ENCODE measurements around the gene ZCCHC24.

The ZCCHC24 gene

DNA sequence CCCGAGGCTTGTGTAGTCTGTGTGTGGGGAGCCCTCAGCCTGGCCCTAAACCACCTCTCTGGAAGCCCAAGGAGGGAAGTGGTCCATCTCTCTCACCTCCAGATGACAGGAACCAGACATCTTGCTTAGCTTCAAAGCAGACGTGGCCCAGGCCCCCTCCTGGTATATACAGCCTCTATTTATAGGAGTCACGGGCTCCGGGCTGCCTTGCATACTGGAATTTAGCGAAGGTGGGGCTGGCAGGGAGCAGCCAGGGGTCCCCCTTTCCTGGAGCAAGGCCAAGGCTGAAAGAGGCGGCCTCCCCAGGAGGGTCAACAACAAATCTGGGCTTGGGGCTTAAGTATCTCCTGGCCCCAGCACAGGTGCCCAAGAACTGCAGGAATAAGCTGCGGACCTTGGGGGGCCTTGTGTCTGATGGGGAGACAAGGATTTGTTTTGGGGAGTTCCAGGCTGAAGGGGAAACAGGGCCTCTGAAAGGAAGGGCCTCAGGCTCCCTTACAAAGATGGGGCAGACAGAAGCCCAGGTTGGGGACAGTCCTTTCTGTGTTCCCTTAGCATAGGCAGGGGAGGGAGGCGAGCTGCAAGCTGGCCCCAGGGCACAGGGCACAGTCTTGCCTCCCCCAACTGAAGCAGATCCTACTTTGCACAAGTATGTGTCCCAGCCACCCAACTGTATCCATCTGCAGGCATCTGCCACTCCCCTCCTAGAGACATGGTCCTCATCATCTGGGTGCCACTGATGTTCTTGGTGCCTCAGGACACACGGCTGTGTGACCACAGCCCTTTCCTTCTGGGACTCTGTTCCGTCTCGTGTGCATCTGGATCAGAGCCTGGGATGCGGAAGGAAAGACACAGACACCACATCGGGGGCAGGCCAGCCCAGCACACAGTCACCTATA lies 11.9 kb downstream of the ZCCHC24 start:
- Histone ChIP-seq H3K4me3 (ENCODE audit: low read length) (no peak overlapping the region), H3K9ac (ENCODE audit: low read length) (no peak overlapping the region), H3K27me3 (ENCODE audit: control insufficient read depth, insufficient read depth, low read length) (no peaks in the 10 kb centered on the region), H3K4me1 (ENCODE audit: control insufficient read depth, insufficient read depth, low read length) (peaks cover 29% of the 10 kb centered on the region), H3K36me3 (ENCODE audit: control insufficient read depth, insufficient read depth, low read length) (no peaks in the 10 kb centered on the region), H3K9me3 (ENCODE audit: control insufficient read depth, low read length) (no peaks in the 10 kb centered on the region)

DNA sequence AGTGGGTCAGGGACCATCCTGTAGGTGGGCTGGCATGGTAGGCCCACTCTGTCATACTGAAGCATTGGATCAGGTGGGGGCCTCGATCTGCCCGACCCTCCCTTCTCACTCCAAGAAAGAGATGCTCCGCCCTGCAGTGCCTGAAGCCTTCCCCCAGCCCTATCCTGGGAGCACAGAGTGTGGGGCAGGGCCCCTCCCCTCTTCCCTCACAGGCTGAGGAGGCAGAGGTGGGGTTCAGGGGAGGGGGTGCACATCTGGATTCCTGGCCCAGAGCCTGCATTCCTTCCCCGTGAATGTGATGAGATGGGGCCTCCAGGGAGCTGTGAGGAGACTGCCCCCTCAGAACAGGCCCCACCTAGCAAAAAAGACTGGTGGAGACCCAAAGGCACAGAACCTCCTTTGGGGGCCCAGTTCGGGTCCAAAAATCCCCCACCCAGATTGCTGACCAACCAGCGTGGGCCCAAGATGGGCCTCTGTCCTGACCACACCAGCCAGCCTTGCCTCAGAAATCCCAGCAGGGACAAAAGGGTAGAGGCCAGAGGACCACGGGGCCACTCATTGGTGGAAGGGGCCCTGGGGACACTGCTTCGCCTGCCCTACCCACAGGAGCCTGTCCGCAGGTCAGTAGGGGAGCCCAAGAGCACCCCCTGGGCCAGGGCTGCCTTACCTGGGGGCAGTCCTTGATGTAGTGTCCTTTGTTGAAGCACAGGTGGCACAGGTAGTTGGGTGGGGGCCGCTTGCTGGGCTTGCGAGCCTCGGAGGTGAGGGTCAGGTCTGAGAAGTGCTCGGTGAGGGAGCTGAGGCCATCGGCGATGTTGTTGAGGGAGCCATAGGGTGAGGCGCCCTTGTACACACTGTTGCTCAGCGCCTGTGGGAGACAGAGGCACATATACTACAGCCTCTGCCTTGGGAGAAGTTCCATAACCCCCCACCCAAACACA lies 13.3 kb downstream of the ZCCHC24 start:
- no peak overlapping the region for H3K9ac ChIP-seq (ENCODE audit: low read length)
- no peaks in the 10 kb centered on the region for H3K9me3 ChIP-seq (ENCODE audit: control insufficient read depth, low read length)
- H3K36me3 ChIP-seq (ENCODE audit: control insufficient read depth, insufficient read depth, low read length), result no peaks in the 10 kb centered on the region
- peaks cover 22% of the 10 kb centered on the region for H3K4me1 ChIP-seq (ENCODE audit: control insufficient read depth, insufficient read depth, low read length)
- H3K27me3 ChIP-seq (ENCODE audit: control insufficient read depth, insufficient read depth, low read length), result no peaks in the 10 kb centered on the region
- H3K4me3 ChIP-seq (ENCODE audit: low read length), result no peak overlapping the region

DNA sequence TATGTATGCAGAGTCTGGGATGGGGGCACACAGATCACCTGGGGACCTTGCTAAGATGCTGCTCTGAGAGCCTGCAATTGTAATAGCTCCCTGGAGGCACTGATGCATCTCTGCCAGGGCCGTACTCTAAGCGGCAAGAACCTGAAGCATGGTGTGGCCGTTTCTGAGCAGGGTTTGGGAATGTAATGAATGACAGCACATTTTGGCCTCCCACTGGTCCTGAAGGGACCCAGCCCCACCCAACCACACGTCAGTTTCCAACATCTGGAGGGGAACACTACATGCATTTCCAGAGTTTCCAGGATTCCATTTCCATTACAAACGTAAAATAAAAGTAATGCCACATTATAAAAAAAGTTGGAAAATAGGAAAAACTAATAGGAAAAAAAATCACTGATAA lies 14.0 kb downstream of the ZCCHC24 start:
- Histone ChIP-seq H3K9ac (ENCODE audit: low read length) (no peak overlapping the region), H3K27me3 (ENCODE audit: control insufficient read depth, insufficient read depth, low read length) (no peaks in the 10 kb centered on the region), H3K4me3 (ENCODE audit: low read length) (no peak overlapping the region), H3K36me3 (ENCODE audit: control insufficient read depth, insufficient read depth, low read length) (no peaks in the 10 kb centered on the region), H3K4me1 (ENCODE audit: control insufficient read depth, insufficient read depth, low read length) (peaks cover 20% of the 10 kb centered on the region), H3K9me3 (ENCODE audit: control insufficient read depth, low read length) (no peaks in the 10 kb centered on the region)

DNA sequence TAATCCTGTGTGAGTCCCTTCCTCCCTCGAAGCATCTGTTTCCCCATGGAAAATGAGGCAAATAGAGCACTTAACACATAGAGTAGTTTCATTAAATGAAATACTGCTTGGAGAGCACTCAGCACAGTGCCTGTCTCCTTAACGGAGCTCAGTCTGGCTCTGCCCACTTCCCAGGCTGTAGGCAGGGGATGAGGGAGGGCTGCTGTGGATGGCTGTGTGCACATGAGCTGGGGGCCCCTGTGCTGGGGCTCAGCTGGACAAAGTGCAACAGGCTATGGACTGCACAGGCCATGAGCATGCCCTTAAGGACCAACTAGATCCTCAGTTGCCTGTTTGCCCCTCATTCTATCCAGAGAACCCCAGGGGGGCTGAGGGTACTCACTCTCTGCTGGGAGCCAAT lies 14.5 kb downstream of the ZCCHC24 start:
- no peaks in the 10 kb centered on the region for H3K9me3 ChIP-seq (ENCODE audit: control insufficient read depth, low read length)
- H3K4me1 ChIP-seq (ENCODE audit: control insufficient read depth, insufficient read depth, low read length), result peaks cover 15% of the 10 kb centered on the region
- H3K36me3 ChIP-seq (ENCODE audit: control insufficient read depth, insufficient read depth, low read length), result no peaks in the 10 kb centered on the region
- no peak overlapping the region for H3K9ac ChIP-seq (ENCODE audit: low read length)
- H3K27me3 ChIP-seq (ENCODE audit: control insufficient read depth, insufficient read depth, low read length), result no peaks in the 10 kb centered on the region
- H3K4me3 ChIP-seq (ENCODE audit: low read length), result no peak overlapping the region

DNA sequence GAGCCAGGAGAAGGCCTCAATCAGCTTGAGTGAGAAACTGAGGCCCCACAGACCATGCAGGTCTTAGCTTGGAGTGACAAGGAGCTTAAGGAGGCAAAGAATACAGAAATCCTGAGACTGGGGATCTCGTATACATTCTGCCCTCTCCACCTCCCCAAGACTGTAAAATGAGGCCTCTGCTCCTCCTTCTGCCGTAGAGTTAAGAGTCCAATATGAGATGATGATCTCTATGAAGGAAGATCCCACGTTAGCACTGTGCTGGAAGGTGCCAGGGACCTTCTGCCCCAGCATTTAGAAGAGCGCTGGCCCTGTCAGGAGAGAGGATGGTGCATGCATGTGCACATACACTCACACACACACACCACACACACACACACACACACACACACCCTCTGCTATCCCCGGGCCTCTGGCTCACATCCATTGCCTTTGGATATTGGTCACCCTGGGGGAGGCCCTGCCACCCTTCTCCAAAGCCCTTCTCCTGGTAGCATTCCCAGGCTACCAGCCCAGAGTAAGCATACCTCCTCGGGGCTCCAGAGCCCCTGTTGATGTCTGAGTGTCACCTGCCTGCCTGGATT lies 15.0 kb downstream of the ZCCHC24 start:
- no peak overlapping the region for H3K9ac ChIP-seq (ENCODE audit: low read length)
- H3K4me3 ChIP-seq (ENCODE audit: low read length), result no peak overlapping the region
- peaks cover 10% of the 10 kb centered on the region for H3K4me1 ChIP-seq (ENCODE audit: control insufficient read depth, insufficient read depth, low read length)
- H3K9me3 ChIP-seq (ENCODE audit: control insufficient read depth, low read length), result no peaks in the 10 kb centered on the region
- H3K36me3 ChIP-seq (ENCODE audit: control insufficient read depth, insufficient read depth, low read length), result no peaks in the 10 kb centered on the region
- H3K27me3 ChIP-seq (ENCODE audit: control insufficient read depth, insufficient read depth, low read length), result no peaks in the 10 kb centered on the region

DNA sequence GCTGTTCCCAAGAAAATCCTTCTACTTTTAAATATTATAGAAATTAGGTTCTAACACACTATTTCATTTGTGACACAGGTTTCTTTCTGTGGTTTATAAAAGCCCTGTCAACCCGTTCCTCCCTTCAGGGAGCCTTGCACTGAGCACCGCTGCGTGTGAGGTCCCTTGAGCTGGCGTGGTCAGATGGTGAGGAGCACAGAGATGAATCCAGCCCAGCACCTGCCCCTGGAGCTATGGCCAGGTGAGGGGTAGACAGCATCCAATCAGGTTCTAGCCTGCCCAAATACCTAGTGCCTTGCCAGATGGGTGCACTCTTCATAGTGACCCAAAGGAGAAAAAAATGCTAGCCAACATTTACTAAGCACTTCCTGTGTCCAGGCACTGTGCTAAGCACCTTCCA lies 15.7 kb downstream of the ZCCHC24 start:
- Histone ChIP-seq H3K9me3 (ENCODE audit: control insufficient read depth, low read length) (no peaks in the 10 kb centered on the region), H3K4me3 (ENCODE audit: low read length) (no peak overlapping the region), H3K4me1 (ENCODE audit: control insufficient read depth, insufficient read depth, low read length) (peaks cover 9% of the 10 kb centered on the region), H3K27me3 (ENCODE audit: control insufficient read depth, insufficient read depth, low read length) (no peaks in the 10 kb centered on the region), H3K9ac (ENCODE audit: low read length) (no peak overlapping the region), H3K36me3 (ENCODE audit: control insufficient read depth, insufficient read depth, low read length) (no peaks in the 10 kb centered on the region)

DNA sequence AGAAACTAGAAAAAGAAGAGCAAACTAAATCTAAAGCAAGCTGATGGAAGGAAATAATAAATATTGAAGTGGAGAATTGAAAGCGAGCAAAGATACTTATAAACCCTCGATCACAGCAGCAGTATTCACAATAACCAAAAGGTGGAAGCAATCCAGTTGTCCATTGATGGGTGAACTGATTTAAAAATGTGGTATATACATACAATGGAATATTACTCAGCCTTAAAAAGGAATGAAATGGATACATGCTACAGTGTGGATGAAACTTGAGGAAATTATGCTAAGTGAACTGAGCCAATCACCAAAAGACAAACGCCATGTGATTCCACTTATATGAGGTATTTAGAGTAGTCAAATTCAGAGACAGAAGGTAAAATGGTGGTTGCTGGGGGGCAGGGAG lies 17.5 kb downstream of the ZCCHC24 start:
- Histone ChIP-seq H3K9ac (ENCODE audit: low read length) (no peak overlapping the region), H3K4me1 (ENCODE audit: control insufficient read depth, insufficient read depth, low read length) (peaks cover 15% of the 10 kb centered on the region), H3K27me3 (ENCODE audit: control insufficient read depth, insufficient read depth, low read length) (no peaks in the 10 kb centered on the region), H3K9me3 (ENCODE audit: control insufficient read depth, low read length) (no peaks in the 10 kb centered on the region), H3K36me3 (ENCODE audit: control insufficient read depth, insufficient read depth, low read length) (no peaks in the 10 kb centered on the region), H3K4me3 (ENCODE audit: low read length) (no peak overlapping the region)

DNA sequence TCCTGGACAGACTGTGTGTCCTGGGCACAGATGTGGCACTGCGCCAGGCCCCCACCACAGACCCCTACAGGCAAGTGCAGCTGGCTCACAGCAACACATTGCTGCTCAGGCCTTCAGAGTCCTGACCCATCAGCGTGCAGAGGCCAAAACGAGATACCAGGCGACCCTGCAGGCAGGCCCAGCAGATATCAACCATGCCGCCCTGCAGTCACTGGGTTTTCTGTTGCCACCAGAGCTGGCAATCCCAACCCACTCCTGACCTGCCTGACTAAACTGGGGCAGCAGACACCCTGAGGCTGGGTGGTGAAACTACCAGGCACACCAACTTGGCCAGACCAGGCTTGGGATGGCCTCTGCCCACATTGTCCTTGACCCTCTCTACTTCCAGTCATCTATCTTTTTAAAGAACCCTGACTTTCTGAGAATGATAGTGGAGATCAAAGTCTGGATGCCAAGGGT lies 20.3 kb downstream of the ZCCHC24 start:
- no peaks in the 10 kb centered on the region for H3K27me3 ChIP-seq (ENCODE audit: control insufficient read depth, insufficient read depth, low read length)
- H3K36me3 ChIP-seq (ENCODE audit: control insufficient read depth, insufficient read depth, low read length), result no peaks in the 10 kb centered on the region
- no peak overlapping the region for H3K9ac ChIP-seq (ENCODE audit: low read length)
- no peak overlapping the region for H3K4me3 ChIP-seq (ENCODE audit: low read length)
- H3K4me1 ChIP-seq (ENCODE audit: control insufficient read depth, insufficient read depth, low read length), result peaks cover 15% of the 10 kb centered on the region
- no peaks in the 10 kb centered on the region for H3K9me3 ChIP-seq (ENCODE audit: control insufficient read depth, low read length)

DNA sequence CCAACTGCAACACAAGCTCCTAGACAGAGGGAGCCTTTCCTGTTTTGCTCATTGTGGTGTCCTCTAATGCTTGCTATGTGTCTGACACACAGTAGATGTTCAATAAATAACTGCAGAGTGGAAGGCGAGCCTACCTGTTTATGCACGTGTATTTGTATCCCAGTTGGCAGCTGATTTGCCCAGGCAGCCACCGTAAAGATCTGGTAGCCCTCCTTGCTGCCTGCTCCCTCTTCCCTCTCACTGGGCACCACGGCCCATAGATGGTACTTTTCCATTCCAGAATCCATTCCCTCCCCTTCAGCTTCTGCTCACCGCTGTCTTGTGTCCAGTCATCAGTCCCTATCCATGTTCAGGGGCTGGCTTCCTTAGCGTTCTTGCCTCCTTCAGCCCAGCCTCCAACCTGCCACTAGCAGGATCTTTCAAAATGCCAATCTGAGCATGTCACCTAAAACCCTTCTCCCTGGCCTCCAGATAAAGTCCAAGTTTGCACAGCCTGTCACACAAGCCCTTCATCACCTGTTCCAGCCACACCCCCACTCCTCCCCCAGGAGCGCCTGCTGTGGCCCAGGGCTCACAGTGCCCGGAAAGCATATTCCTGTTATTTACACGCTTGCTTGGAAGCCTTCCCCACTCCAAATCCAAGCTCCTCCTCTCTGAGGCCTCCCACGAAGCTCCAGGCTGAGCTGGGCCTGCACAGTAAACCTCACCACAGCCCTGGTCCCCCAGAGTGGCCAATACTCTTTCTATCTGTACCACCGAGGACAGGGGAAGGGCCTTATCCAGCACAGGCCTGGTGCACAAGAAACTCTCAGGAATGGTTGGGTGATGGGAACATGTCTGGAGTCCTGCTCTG lies 21.0 kb downstream of the ZCCHC24 start:
- H3K4me1 ChIP-seq (ENCODE audit: control insufficient read depth, insufficient read depth, low read length), result peaks cover 15% of the 10 kb centered on the region
- H3K27me3 ChIP-seq (ENCODE audit: control insufficient read depth, insufficient read depth, low read length), result no peaks in the 10 kb centered on the region
- H3K4me3 ChIP-seq (ENCODE audit: low read length), result no peak overlapping the region
- no peaks in the 10 kb centered on the region for H3K9me3 ChIP-seq (ENCODE audit: control insufficient read depth, low read length)
- H3K9ac ChIP-seq (ENCODE audit: low read length), result no peak overlapping the region
- no peaks in the 10 kb centered on the region for H3K36me3 ChIP-seq (ENCODE audit: control insufficient read depth, insufficient read depth, low read length)

DNA sequence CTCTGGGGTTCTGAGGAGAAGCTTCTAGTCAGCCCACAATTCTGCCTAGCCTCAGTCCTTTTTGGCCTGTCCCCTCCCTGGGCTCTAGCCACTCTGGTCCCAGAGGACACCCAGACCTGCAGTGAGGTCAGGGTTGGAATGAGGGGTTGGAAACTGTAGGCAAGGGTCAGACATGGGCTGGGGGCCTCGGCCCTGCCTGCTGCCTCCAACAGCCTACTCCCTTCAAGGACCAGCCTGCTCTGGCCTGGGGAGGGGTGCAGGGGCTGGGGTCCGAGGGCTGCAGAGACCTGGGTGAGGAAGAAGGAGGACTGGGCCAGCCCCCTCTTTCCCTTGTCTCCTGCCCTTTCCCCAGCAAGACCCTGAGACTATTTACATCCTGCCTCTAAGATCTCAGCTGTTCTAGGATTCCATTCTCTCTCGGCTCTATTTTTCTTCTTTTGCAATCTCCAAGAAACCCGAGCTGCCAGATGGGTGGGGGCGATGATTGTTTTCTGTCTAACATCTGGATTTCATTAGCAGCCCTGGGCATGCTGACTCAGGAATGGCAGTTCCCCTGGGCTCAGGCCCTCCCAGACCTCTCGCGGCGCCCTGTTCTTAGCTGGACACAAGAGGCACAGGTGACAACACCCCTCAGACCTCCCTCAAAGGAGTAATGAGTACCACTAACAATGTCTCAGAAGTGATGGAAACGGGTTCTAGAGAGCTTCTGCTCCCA lies 23.1 kb downstream of the ZCCHC24 start:
- H3K36me3 ChIP-seq (ENCODE audit: control insufficient read depth, insufficient read depth, low read length), result no peaks in the 10 kb centered on the region
- peaks cover 15% of the 10 kb centered on the region for H3K4me1 ChIP-seq (ENCODE audit: control insufficient read depth, insufficient read depth, low read length)
- H3K27me3 ChIP-seq (ENCODE audit: control insufficient read depth, insufficient read depth, low read length), result no peaks in the 10 kb centered on the region
- H3K9ac ChIP-seq (ENCODE audit: low read length), result no peak overlapping the region
- no peaks in the 10 kb centered on the region for H3K9me3 ChIP-seq (ENCODE audit: control insufficient read depth, low read length)
- H3K4me3 ChIP-seq (ENCODE audit: low read length), result no peak overlapping the region
